ENCODE data around the gene CEL.

Gene CEL

GRCh38 chr9:133106511-133107244 is 44.9 kb downstream of the CEL start:
- Mint-ChIP-seq H3K4me1 (ENCODE audit: low read depth) (peaks cover 6% of the 10 kb centered on the region), H3K9me3 (no peaks in the 10 kb centered on the region), H3K27ac (no peak overlapping the region), H3K36me3 (ENCODE audit: low read depth) (peaks cover 89% of the 10 kb centered on the region), H3K27me3 (no peaks in the 10 kb centered on the region), H3K4me3 (no peak overlapping the region)
- no peak for DNase-seq

- H3K4me1 Mint-ChIP-seq (ENCODE audit: low read depth) = peaks cover 6% of the 10 kb centered on the region
- H3K27me3 Mint-ChIP-seq = no peaks in the 10 kb centered on the region
- DNase-seq = no peak
- no peak overlapping the region for H3K27ac Mint-ChIP-seq
- peaks cover 89% of the 10 kb centered on the region for H3K36me3 Mint-ChIP-seq (ENCODE audit: low read depth)
- no peak overlapping the region for H3K4me3 Mint-ChIP-seq
- no peaks in the 10 kb centered on the region for H3K9me3 Mint-ChIP-seq
Observed at GRCh38 chr9:133107245-133107722, 45.5 kb downstream of the CEL start.

GRCh38 chr9:133107961-133108793 is 46.4 kb downstream of the CEL start:
- H3K36me3 Mint-ChIP-seq (ENCODE audit: low read depth) = peaks cover 81% of the 10 kb centered on the region
- H3K4me1 Mint-ChIP-seq (ENCODE audit: low read depth) = peaks cover 13% of the 10 kb centered on the region
- H3K27me3 Mint-ChIP-seq = no peaks in the 10 kb centered on the region
- H3K9me3 Mint-ChIP-seq = no peaks in the 10 kb centered on the region
- H3K27ac Mint-ChIP-seq = peak overlapping the region; percentile 50
- H3K4me3 Mint-ChIP-seq = no peak overlapping the region
- DNase-seq = no peak

DNA sequence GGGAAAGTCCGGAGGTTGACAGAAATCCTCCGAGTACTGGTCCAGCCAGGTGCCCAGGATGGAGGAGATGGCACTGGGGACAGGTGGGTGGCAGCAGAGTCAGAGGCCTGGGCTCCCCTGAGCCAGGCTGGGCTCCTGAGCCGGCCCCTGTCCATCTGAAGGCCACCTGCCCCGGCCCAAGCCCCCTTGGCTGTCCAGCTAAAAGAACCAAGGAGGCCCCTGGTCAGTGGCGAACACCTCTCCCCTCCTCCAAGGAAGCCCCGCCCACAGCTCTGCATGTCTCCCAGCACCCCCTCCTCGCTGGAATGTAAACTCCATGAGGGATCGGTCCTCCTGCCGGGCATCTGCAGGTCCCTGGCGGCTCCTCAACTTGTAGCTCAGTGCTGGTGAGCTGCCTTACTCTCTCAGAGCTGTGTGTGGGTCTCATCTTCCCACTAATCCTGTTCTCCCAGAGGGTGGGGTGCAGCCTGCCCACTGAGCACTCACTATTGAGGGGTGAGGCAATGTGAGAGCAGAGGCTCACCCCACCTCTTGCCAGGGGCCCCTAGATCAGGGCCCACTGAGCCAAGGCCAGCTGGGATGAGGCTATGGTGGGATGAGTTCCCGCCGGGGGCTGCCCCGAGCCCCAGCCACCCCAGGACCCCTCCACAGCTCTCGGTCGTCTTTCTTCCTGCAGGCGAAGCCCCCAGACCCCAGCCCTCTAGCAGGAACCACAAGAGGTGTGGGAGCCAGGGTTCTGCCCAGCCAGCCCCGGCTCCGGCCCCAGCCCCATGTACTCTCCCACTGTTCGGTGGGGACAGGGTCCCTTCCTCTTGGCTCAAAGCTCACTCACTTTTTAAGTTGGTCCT is 47.2 kb downstream of the CEL start:
- Mint-ChIP-seq H3K9me3 (no peaks in the 10 kb centered on the region), H3K4me3 (no peak overlapping the region), H3K27me3 (no peaks in the 10 kb centered on the region), H3K27ac (no peak overlapping the region), H3K4me1 (ENCODE audit: low read depth) (peaks cover 22% of the 10 kb centered on the region), H3K36me3 (ENCODE audit: low read depth) (peaks cover 80% of the 10 kb centered on the region)
- no peak for DNase-seq

GRCh38 chr9:133109931-133110650 is 48.3 kb downstream of the CEL start:
- Mint-ChIP-seq H3K27ac (peak overlapping the region; percentile 70), H3K36me3 (ENCODE audit: low read depth) (peaks cover 71% of the 10 kb centered on the region), H3K27me3 (no peaks in the 10 kb centered on the region), H3K9me3 (no peaks in the 10 kb centered on the region), H3K4me3 (no peak overlapping the region), H3K4me1 (ENCODE audit: low read depth) (peaks cover 31% of the 10 kb centered on the region)
- no peak for DNase-seq

DNA sequence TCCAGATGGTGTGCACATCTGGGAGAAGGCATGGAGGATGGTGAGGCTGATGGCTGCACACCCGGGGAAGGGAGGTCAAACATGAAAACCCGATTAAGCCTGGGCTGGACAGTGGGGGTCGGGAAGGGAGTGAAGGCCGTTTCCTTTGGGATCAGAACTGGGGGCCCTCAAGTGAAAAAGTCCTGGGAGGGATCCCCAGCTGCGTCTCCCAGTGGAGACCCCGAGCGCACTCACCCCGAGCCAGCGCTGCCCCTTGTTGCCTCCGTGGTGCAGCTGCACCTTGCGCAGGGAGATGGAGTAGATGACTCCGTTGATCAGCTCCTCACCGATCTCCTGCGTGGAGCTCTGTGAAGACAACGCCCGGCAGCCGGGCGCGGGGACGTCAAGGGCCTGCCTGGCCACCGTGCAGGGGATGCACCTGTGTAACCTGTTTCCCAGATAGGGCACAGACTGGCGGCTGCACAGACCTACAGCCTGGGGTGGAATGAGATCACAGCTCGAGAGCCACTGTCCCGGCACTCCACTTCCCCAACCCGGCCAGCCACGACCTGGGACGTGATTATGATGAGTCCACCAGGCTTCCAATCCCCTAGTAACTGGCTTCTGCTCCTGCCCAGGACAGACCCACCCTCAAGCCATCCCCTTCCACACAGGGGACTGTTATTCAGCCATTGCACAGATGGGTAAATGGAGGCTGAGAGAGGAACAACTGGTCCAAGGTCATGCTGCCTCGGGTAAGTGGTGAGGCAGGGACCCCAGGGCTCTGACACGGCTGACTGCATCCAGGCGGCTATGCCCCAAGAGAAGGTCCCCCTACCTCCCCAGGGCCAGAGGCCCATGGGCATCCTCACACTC is 50.3 kb downstream of the CEL start:
- Mint-ChIP-seq H3K4me3 (no peak overlapping the region), H3K4me1 (ENCODE audit: low read depth) (peaks cover 50% of the 10 kb centered on the region), H3K9me3 (no peaks in the 10 kb centered on the region), H3K27me3 (no peaks in the 10 kb centered on the region), H3K36me3 (ENCODE audit: low read depth) (peaks cover 58% of the 10 kb centered on the region), H3K27ac (peak overlapping the region; percentile 85)
- no peak for DNase-seq

DNA sequence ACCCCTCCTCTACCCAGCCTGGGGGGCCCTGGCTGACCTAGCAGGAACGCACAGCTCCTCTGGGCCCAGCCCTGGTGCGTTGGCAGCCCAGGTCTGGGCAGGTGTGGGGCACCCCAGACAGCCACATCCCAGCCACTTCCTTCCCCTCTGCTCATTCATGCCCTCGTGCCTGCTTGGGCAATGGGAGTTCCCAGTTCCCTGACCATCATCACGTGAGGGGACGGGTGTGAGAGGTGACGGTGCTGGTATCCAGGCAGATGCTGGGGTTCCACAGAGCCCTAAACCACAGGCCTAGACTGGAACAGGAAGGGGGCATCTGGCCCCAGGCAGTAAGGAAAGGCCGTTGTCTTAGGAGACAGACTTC is 50.9 kb downstream of the CEL start:
- H3K36me3 Mint-ChIP-seq (ENCODE audit: low read depth) = peaks cover 52% of the 10 kb centered on the region
- H3K27me3 Mint-ChIP-seq = no peaks in the 10 kb centered on the region
- no peak overlapping the region for H3K4me3 Mint-ChIP-seq
- no peak for DNase-seq
- peak overlapping the region; percentile 85 for H3K27ac Mint-ChIP-seq
- peaks cover 55% of the 10 kb centered on the region for H3K4me1 Mint-ChIP-seq (ENCODE audit: low read depth)
- no peaks in the 10 kb centered on the region for H3K9me3 Mint-ChIP-seq

GRCh38 chr9:133113163-133113948 is 51.6 kb downstream of the CEL start:
- peaks cover 61% of the 10 kb centered on the region for H3K4me1 Mint-ChIP-seq (ENCODE audit: low read depth)
- no peak for DNase-seq
- peak overlapping the region; percentile 10 for H3K4me3 Mint-ChIP-seq
- peak overlapping the region; percentile 85 for H3K27ac Mint-ChIP-seq
- no peaks in the 10 kb centered on the region for H3K9me3 Mint-ChIP-seq
- no peaks in the 10 kb centered on the region for H3K27me3 Mint-ChIP-seq
- H3K36me3 Mint-ChIP-seq (ENCODE audit: low read depth) = peaks cover 48% of the 10 kb centered on the region

- Mint-ChIP-seq H3K4me1 (ENCODE audit: low read depth) (peaks cover 70% of the 10 kb centered on the region), H3K27me3 (no peaks in the 10 kb centered on the region), H3K9me3 (no peaks in the 10 kb centered on the region), H3K36me3 (ENCODE audit: low read depth) (peaks cover 41% of the 10 kb centered on the region), H3K4me3 (no peak overlapping the region), H3K27ac (peak overlapping the region; percentile 95)
- no peak for DNase-seq
Observed at GRCh38 chr9:133113949-133114885, 52.4 kb downstream of the CEL start.

- no peak for DNase-seq
- Mint-ChIP-seq H3K9me3 (no peaks in the 10 kb centered on the region), H3K27ac (peak overlapping the region; percentile 95), H3K36me3 (ENCODE audit: low read depth) (peaks cover 33% of the 10 kb centered on the region), H3K4me1 (ENCODE audit: low read depth) (peaks cover 74% of the 10 kb centered on the region), H3K4me3 (peak overlapping the region; percentile 61), H3K27me3 (no peaks in the 10 kb centered on the region)
Observed at GRCh38 chr9:133114886-133115603, 53.3 kb downstream of the CEL start.

- Mint-ChIP-seq H3K9me3 (no peaks in the 10 kb centered on the region), H3K27me3 (no peaks in the 10 kb centered on the region), H3K4me3 (peak overlapping the region; percentile 61), H3K27ac (peak overlapping the region; percentile 95), H3K4me1 (ENCODE audit: low read depth) (peaks cover 73% of the 10 kb centered on the region), H3K36me3 (ENCODE audit: low read depth) (peaks cover 26% of the 10 kb centered on the region)
- peak; percentile 77 for DNase-seq
Observed at GRCh38 chr9:133115604-133116345, 54.0 kb downstream of the CEL start.
